Neural cell (in vitro differentiated cells): ENCODE measurements around the gene RIMKLA.

Experiments used
- EZH2 ChIP-seq: fragments of 200-600, 300-800 bp; shearing (Covaris generic), sonication (generic); IDR thresholded peaks from 2 replicates; pipeline ENCODE4 v1.6.1; 2014; ENCODE audit warnings: antibody characterized with exemption, low read length, borderline replicate concordance, mild to moderate bottlenecking; ENCODE audit not compliant: insufficient read depth, poor library complexity, severe bottlenecking
- POLR2AphosphoS5 ChIP-seq: IDR thresholded peaks from 2 replicates; pipeline ENCODE4 v1.6.1; 2012
- RAD21 ChIP-seq: fragments of 450-650 bp; conservative IDR thresholded peaks from 2 replicates; pipeline ENCODE4 v1.6.1; 2014; ENCODE audit warnings: antibody characterized with exemption, mild to moderate bottlenecking, moderate library complexity
- TF ChIP-seq, protein P1 (sequence below): fragments of 450-650 bp; IDR thresholded peaks from 2 replicates; pipeline ENCODE4 v1.5.1; 2014; ENCODE audit warnings: antibody characterized with exemption, mild to moderate bottlenecking, moderate library complexity; ENCODE audit not compliant: poor library complexity, severe bottlenecking

DNA sequence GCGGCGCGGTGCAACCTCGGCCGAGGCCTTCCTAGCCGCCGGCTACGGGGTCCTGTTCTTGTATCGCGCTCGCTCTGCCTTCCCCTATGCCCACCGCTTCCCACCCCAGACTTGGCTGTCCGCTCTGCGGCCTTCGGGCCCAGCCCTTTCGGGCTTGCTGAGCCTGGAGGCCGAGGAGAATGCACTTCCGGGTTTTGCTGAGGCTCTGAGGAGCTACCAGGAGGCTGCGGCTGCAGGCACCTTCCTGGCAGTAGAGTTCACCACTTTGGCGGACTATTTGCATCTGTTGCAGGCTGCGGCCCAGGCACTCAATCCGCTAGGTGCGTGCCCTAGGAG, 76.1 kb downstream of the RIMKLA start:
- TF ChIP-seq EZH2 (no peak), RAD21 (no peak), POLR2AphosphoS5 (no peak)
- TF ChIP-seq, protein P1, sequence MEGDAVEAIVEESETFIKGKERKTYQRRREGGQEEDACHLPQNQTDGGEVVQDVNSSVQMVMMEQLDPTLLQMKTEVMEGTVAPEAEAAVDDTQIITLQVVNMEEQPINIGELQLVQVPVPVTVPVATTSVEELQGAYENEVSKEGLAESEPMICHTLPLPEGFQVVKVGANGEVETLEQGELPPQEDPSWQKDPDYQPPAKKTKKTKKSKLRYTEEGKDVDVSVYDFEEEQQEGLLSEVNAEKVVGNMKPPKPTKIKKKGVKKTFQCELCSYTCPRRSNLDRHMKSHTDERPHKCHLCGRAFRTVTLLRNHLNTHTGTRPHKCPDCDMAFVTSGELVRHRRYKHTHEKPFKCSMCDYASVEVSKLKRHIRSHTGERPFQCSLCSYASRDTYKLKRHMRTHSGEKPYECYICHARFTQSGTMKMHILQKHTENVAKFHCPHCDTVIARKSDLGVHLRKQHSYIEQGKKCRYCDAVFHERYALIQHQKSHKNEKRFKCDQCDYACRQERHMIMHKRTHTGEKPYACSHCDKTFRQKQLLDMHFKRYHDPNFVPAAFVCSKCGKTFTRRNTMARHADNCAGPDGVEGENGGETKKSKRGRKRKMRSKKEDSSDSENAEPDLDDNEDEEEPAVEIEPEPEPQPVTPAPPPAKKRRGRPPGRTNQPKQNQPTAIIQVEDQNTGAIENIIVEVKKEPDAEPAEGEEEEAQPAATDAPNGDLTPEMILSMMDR = no peak
